GM10266 (cell line): ENCODE data around the gene PCSK7.
"Not testable (repeated sequence)": the region's sequence is repeated elsewhere in the genome, so short reads cannot be mapped to it uniquely, and the experiment has no call there.

Experiments used
- DNase-seq: peaks from one replicate; pipeline ENCODE4 v3.0.0; 2012; ENCODE audit errors: extremely low spot score
- CTCF ChIP-seq: IDR thresholded peaks from 2 replicates; pipeline ENCODE4 v1.5.1; 2012; ENCODE audit warnings: mild to moderate bottlenecking, low read depth; ENCODE audit not compliant: control insufficient read depth, insufficient read depth; ENCODE audit errors: missing control alignments

The PCSK7 gene

GRCh38 chr11:117210620-117211019 lies 21.3 kb downstream of the PCSK7 start:
- no peak for DNase-seq
- no peak for TF ChIP-seq CTCF

GRCh38 chr11:117209351-117210125 lies 22.3 kb downstream of the PCSK7 start:
- not testable (repeated sequence) for DNase-seq

- DNase-seq, result not testable (repeated sequence)
Measured at GRCh38 chr11:117208710-117209109, 23.2 kb downstream of the PCSK7 start.

GRCh38 chr11:117207481-117207880 lies 24.4 kb downstream of the PCSK7 start:
- not testable (repeated sequence) for DNase-seq

- not testable (repeated sequence) for DNase-seq
Measured at GRCh38 chr11:117206859-117207258, 25.0 kb downstream of the PCSK7 start.

GRCh38 chr11:117206111-117206510 lies 25.8 kb downstream of the PCSK7 start:
- DNase-seq, result not testable (repeated sequence)

- DNase-seq, result no peak
- TF ChIP-seq CTCF, result no peak
Measured at GRCh38 chr11:117205211-117205818, 26.6 kb downstream of the PCSK7 start.

GRCh38 chr11:117204283-117205080 lies 27.4 kb downstream of the PCSK7 start:
- TF ChIP-seq CTCF, result no peak

GRCh38 chr11:117203069-117203407 lies 28.8 kb downstream of the PCSK7 start:
- no peak for TF ChIP-seq CTCF
- DNase-seq, result no peak

More at GRCh38 chr11:117204283-117205080, 27.4 kb downstream of the PCSK7 start:
- DNase-seq, result no peak
